Astrocyte (in vitro differentiated cells and primary cell): ENCODE results near the gene EXOC6B. TPM values are rescaled to one million over a fixed set of nuclear protein-coding genes. Genes with fewer than 3 reads are reported as not detected.

Experiments
- DNase-seq: peaks from one replicate; pipeline ENCODE4 v3.0.0-alpha.2; 2010; ENCODE audit warnings: low read depth
- FAIRE-seq: peaks from 2 replicates; lab custom pipeline; 2011; peaks lifted over from hg19 to GRCh38; lab: Jason Lieb, UNC
- H2AFZ ChIP-seq: 2 replicates; pipeline ENCODE4 v1.6.0; 2012; ENCODE audit warnings: low read depth, low read length, inconsistent platforms
- H3K27ac ChIP-seq: 2 replicates; pipeline ENCODE4 v1.5.1; 2011; ENCODE audit warnings: low read depth, low read length, inconsistent platforms
- H3K27me3 ChIP-seq: 2 replicates; pipeline ENCODE4 v1.6.0; 2011; ENCODE audit warnings: low read length, inconsistent platforms; ENCODE audit not compliant: insufficient read depth
- H3K36me3 ChIP-seq: 2 replicates; pipeline ENCODE4 v1.5.1; 2011; ENCODE audit warnings: low read length, inconsistent platforms; ENCODE audit not compliant: insufficient read depth
- H3K4me1 ChIP-seq: 2 replicates; pipeline ENCODE4 v1.5.1; 2011; ENCODE audit warnings: low read length, inconsistent platforms; ENCODE audit not compliant: insufficient read depth
- H3K4me2 ChIP-seq: 2 replicates; pipeline ENCODE4 v1.6.0; 2012; ENCODE audit warnings: low read length, inconsistent platforms
- H3K4me3 ChIP-seq: 2 replicates; pipeline ENCODE4 v1.5.1; 2011; ENCODE audit warnings: low read depth, mild to moderate bottlenecking, low read length, inconsistent platforms; ENCODE audit not compliant: insufficient read depth
- H3K79me2 ChIP-seq: 2 replicates; pipeline ENCODE4 v1.6.0; 2012; ENCODE audit warnings: mild to moderate bottlenecking, low read length, inconsistent platforms; ENCODE audit not compliant: insufficient read depth
- H3K9ac ChIP-seq: 2 replicates; pipeline ENCODE4 v1.6.0; 2012; ENCODE audit warnings: mild to moderate bottlenecking, low read length, inconsistent platforms
- H3K9me3 ChIP-seq: 2 replicates; pipeline ENCODE4 v1.5.1; 2012; ENCODE audit warnings: low read depth, mild to moderate bottlenecking, low read length, inconsistent platforms; ENCODE audit not compliant: insufficient read depth
- H4K20me1 ChIP-seq: 2 replicates; pipeline ENCODE4 v1.6.0; 2012; ENCODE audit warnings: low read length, inconsistent platforms; ENCODE audit not compliant: insufficient read depth
- H3K27ac Mint-ChIP-seq: one replicate; pipeline ENCODE4 v1.8.0; 2021; ENCODE audit warnings: mild to moderate bottlenecking, mixed read lengths; ENCODE audit not compliant: unreplicated experiment
- H3K27me3 Mint-ChIP-seq: one replicate; pipeline ENCODE4 v1.8.0; 2021; ENCODE audit warnings: low read depth, mixed read lengths; ENCODE audit not compliant: unreplicated experiment
- H3K36me3 Mint-ChIP-seq: one replicate; pipeline ENCODE4 v1.8.0; 2021; ENCODE audit warnings: low read depth, mixed read lengths; ENCODE audit not compliant: unreplicated experiment
- H3K4me1 Mint-ChIP-seq: one replicate; pipeline ENCODE4 v1.8.0; 2021; ENCODE audit warnings: low read depth, mixed read lengths; ENCODE audit not compliant: unreplicated experiment
- H3K4me3 Mint-ChIP-seq: one replicate; pipeline ENCODE4 v1.8.0; 2021; ENCODE audit warnings: mild to moderate bottlenecking, moderate library complexity, mixed read lengths; ENCODE audit not compliant: unreplicated experiment
- H3K9me3 Mint-ChIP-seq: one replicate; pipeline ENCODE4 v1.8.0; 2021; ENCODE audit warnings: mild to moderate bottlenecking, mixed read lengths; ENCODE audit not compliant: unreplicated experiment
- EZH2 ChIP-seq: IDR thresholded peaks from 2 replicates; pipeline ENCODE4 v1.6.1; 2012; ENCODE audit warnings: mild to moderate bottlenecking, low read length, inconsistent platforms; ENCODE audit not compliant: insufficient read depth
- total RNA-seq: library from RNA; stranded (reverse); gene quantifications from 2 replicates; pipeline ENCODE4 v1.2.1, GENCODE V29; 2021
- TF ChIP-seq, protein P1 (sequence below): IDR thresholded peaks from 2 replicates; pipeline ENCODE4 v1.5.1; 2011; ENCODE audit warnings: low read depth, mild to moderate bottlenecking, inconsistent platforms, low read length, moderate library complexity; ENCODE audit not compliant: insufficient read depth

Gene EXOC6B
- total RNA-seq, 1 donor from 2014 or later: 31.8 TPM

DNA sequence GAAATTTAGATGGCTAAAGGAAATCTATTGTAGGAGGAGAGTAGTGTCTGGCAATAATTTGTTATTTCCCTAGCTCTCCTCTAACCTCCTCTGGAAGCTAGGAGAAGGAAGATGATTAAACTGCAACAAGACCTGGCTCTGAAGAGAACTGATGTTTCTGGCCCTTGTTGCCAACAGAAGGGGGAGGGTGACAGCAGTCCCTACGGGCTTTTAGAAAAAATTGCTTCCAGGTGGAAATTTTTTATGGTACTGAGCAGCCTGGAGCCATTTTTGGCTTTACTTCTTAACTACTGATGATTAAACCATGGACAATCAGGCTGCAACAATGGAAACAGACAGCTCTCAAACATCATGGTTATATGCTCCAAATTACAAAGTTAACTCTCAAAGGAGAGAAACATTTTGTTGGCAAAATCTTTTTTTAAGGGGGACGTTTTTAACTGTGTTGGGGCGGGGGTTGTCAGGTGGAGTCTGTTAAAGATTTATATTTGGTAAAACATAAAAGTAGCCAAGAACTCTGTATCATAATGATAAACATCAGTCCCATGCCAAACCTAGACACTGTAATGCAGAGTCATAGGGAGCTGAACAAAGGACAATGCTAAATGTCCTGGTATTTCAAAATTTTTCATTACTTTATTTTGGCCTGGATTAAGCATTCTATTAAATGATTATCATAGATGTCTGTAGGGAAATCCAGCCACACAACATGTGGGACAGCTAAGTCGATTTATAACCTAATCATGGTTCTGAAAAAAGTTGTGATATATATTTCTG lies 70.0 kb downstream of the EXOC6B start:
- no peak overlapping the region for H3K4me3 ChIP-seq
- no peak overlapping the region for H3K27ac Mint-ChIP-seq

DNA sequence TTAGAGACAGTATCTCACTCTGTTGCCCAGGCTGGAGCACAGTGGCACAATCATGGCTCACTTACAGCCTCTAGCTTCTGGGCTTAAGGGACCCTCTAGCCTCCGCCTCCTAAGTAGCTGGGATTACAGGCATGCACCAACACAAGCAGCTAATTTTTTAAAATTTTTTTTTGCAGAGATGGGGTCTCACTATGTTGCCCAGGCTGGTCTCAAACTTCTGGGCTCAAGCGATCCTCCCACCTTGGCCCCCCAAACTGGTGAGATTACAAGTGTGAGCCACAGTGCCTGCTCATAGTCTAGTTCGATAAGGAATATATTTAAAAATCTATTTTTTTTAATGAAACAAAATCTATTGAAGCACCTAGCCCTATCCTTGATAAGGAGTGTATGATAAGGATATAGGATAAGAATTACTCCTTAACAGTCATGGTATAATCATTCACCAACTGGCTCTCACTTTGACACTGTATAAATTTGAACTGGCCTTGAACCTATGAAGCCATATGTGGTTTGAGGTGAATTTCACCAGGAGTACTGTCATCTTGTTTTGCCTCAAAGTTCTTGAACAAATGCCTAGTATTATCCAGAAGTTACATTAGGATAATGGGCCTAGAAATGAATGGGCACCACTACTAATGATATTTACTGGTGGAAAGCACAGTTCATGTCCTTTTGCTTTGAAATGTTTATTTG lies 71.1 kb downstream of the EXOC6B start:
- H3K36me3 ChIP-seq: no peaks in the 10 kb centered on the region
- DNase-seq: peak; percentile 44
- H3K4me3 Mint-ChIP-seq: no peak overlapping the region
- H2AFZ ChIP-seq: no peak overlapping the region
- no peaks in the 10 kb centered on the region for H3K27me3 Mint-ChIP-seq
- no peak overlapping the region for H3K27ac ChIP-seq
- no peak for FAIRE-seq
- H3K9ac ChIP-seq: no peak overlapping the region
- H3K27ac Mint-ChIP-seq: no peak overlapping the region
- H3K79me2 ChIP-seq: no peaks in the 10 kb centered on the region
- H3K4me2 ChIP-seq: no peak overlapping the region
- no peaks in the 10 kb centered on the region for H3K27me3 ChIP-seq
- no peak overlapping the region for H3K4me3 ChIP-seq
- no peaks in the 10 kb centered on the region for H3K9me3 ChIP-seq
- H3K4me1 Mint-ChIP-seq: peaks cover 7% of the 10 kb centered on the region
- no peaks in the 10 kb centered on the region for H3K36me3 Mint-ChIP-seq
- TF ChIP-seq EZH2: no peak
- TF ChIP-seq, protein P1, sequence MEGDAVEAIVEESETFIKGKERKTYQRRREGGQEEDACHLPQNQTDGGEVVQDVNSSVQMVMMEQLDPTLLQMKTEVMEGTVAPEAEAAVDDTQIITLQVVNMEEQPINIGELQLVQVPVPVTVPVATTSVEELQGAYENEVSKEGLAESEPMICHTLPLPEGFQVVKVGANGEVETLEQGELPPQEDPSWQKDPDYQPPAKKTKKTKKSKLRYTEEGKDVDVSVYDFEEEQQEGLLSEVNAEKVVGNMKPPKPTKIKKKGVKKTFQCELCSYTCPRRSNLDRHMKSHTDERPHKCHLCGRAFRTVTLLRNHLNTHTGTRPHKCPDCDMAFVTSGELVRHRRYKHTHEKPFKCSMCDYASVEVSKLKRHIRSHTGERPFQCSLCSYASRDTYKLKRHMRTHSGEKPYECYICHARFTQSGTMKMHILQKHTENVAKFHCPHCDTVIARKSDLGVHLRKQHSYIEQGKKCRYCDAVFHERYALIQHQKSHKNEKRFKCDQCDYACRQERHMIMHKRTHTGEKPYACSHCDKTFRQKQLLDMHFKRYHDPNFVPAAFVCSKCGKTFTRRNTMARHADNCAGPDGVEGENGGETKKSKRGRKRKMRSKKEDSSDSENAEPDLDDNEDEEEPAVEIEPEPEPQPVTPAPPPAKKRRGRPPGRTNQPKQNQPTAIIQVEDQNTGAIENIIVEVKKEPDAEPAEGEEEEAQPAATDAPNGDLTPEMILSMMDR: no peak
- H3K9me3 Mint-ChIP-seq: no peaks in the 10 kb centered on the region
- H3K4me1 ChIP-seq: no peaks in the 10 kb centered on the region
- H4K20me1 ChIP-seq: no peaks in the 10 kb centered on the region

More for the DNA sequence above, 70.0 kb downstream of the EXOC6B start:
- H3K79me2 ChIP-seq: no peaks in the 10 kb centered on the region
- H3K27me3 ChIP-seq: no peaks in the 10 kb centered on the region
- DNase-seq (peak; percentile 53), FAIRE-seq (no peak)
- H3K36me3 ChIP-seq: no peaks in the 10 kb centered on the region
- no peak overlapping the region for H3K27ac ChIP-seq
- Mint-ChIP-seq H3K36me3 (no peaks in the 10 kb centered on the region), H3K27me3 (no peaks in the 10 kb centered on the region), H3K9me3 (no peaks in the 10 kb centered on the region), H3K4me3 (no peak overlapping the region), H3K4me1 (peaks cover 7% of the 10 kb centered on the region)
- H3K4me2 ChIP-seq: no peak overlapping the region
- no peaks in the 10 kb centered on the region for H3K4me1 ChIP-seq
- no peaks in the 10 kb centered on the region for H4K20me1 ChIP-seq
- TF ChIP-seq, protein P1: no peak
- TF ChIP-seq EZH2: no peak
- H2AFZ ChIP-seq: no peak overlapping the region
- no peaks in the 10 kb centered on the region for H3K9me3 ChIP-seq
- no peak overlapping the region for H3K9ac ChIP-seq
